Endothelial cell of umbilical vein (primary cell): ENCODE measurements around the gene GBE1. TPM values are rescaled to one million over a fixed set of nuclear protein-coding genes. Genes with fewer than 3 reads are reported as not detected.

Source experiments
- BruUV-seq: library from RNA; stranded (reverse); fragments of 400-500 nt; replicated peaks from 2 replicates; lab custom pipeline; 2021; lab: Mats Ljungman, UMichigan
- CTCF ChIA-PET: fragments of 300-600, 350-600 bp; sonication (Branson Sonifier 250); formaldehyde crosslinking; loops from one replicate; lab custom pipeline; 2021; ENCODE audit warnings: antibody characterized with exemption, inconsistent platforms; lab: Charles Lee
- POLR2A ChIA-PET: fragments of 300-600, 350-600 bp; sonication (Branson Sonifier 250); formaldehyde crosslinking; loops from one replicate; lab custom pipeline; 2021; ENCODE audit warnings: antibody characterized with exemption, inconsistent platforms; lab: Charles Lee
- DNase-seq: peaks from one replicate; pipeline ENCODE4 v3.0.0-alpha.2; 2011; ENCODE audit warnings: low read depth, low spot score
- FAIRE-seq: peaks from 2 replicates; lab custom pipeline; 2011; peaks lifted over from hg19 to GRCh38; lab: Jason Lieb, UNC
- H2AFZ ChIP-seq: 2 replicates; pipeline ENCODE4 v1.6.0; 2012; ENCODE audit warnings: low read depth, low read length, control low read depth, inconsistent platforms
- H3K27ac ChIP-seq: 2 replicates; pipeline ENCODE4 v1.5.1; 2011; ENCODE audit warnings: low read depth, mild to moderate bottlenecking, control low read depth, low read length, moderate library complexity; ENCODE audit not compliant: insufficient read depth
- H3K27me3 ChIP-seq, 2 experiments: 2 replicates each; pipeline versions ENCODE4 v1.6.0 to v1.6.1; 2011; ENCODE audit warnings: low read length in 2 of 2, mixed read lengths in 1 of 2; ENCODE audit not compliant: control insufficient read depth in 2 of 2, insufficient read depth in 2 of 2
- H3K36me3 ChIP-seq, 2 experiments: 2 replicates in 1 of 2; 3 replicates in 1 of 2; pipeline ENCODE4 v1.5.1; 2011; ENCODE audit warnings: low read length in 2 of 2, mild to moderate bottlenecking in 1 of 2, moderate library complexity in 1 of 2; ENCODE audit not compliant: control insufficient read depth in 2 of 2, insufficient read depth in 2 of 2; ENCODE audit errors: extremely low read depth in 1 of 2
- H3K4me1 ChIP-seq: 3 replicates; pipeline ENCODE4 v1.5.1; 2011; ENCODE audit warnings: mild to moderate bottlenecking, low read length; ENCODE audit not compliant: control insufficient read depth, insufficient read depth; ENCODE audit errors: extremely low read depth
- H3K4me2 ChIP-seq: 2 replicates; pipeline ENCODE4 v1.6.1; 2011; ENCODE audit warnings: low read length, control low read depth, mixed read lengths; ENCODE audit not compliant: insufficient read depth
- H3K4me3 ChIP-seq, 3 experiments: fragments of 200-600 bp in 1 of 3; sonication (generic), shearing (Covaris generic) in 1 of 3; replicated peaks in 1 of 3; 2 replicates each; pipeline ENCODE4 v1.5.1; 2011 to 2016; ENCODE audit warnings: control low read depth in 3 of 3, low read length in 3 of 3, mild to moderate bottlenecking in 2 of 3, inconsistent platforms in 1 of 3, low read depth in 1 of 3, moderate library complexity in 1 of 3; ENCODE audit not compliant: insufficient read depth in 1 of 3
- H3K79me2 ChIP-seq: 2 replicates; pipeline ENCODE4 v1.6.0; 2012; ENCODE audit warnings: low read length, inconsistent platforms; ENCODE audit not compliant: control insufficient read depth, insufficient read depth
- H3K9ac ChIP-seq: replicated peaks from 2 replicates; pipeline ENCODE3; 2011; ENCODE audit warnings: low read length, control low read depth; ENCODE audit not compliant: insufficient read depth; ENCODE audit errors: extremely low read depth
- H3K9me1 ChIP-seq: replicated peaks from 3 replicates; pipeline ENCODE4 v1.6.0; 2011; ENCODE audit warnings: mild to moderate bottlenecking, low read length; ENCODE audit not compliant: control insufficient read depth, insufficient read depth; ENCODE audit errors: extremely low read depth
- H3K9me3 ChIP-seq: replicated peaks from 2 replicates; pipeline ENCODE4 v1.5.1; 2012; ENCODE audit warnings: low read length, inconsistent platforms; ENCODE audit not compliant: control insufficient read depth, insufficient read depth
- H4K20me1 ChIP-seq: replicated peaks from 2 replicates; pipeline ENCODE3; 2011; ENCODE audit warnings: mild to moderate bottlenecking, low read length; ENCODE audit not compliant: control insufficient read depth, insufficient read depth; ENCODE audit errors: extremely low read depth
- EZH2 ChIP-seq: IDR thresholded peaks from 2 replicates; pipeline ENCODE4 v1.6.1; 2012; ENCODE audit warnings: borderline replicate concordance, low read depth, mild to moderate bottlenecking, moderate library complexity, low read length, inconsistent platforms; ENCODE audit not compliant: severe bottlenecking
- FOS ChIP-seq: IDR thresholded peaks from 2 replicates; pipeline ENCODE4 v1.6.1; 2011; ENCODE audit warnings: mild to moderate bottlenecking, low read length, moderate library complexity, borderline replicate concordance; ENCODE audit not compliant: insufficient read depth
- GATA2 ChIP-seq: IDR thresholded peaks from 2 replicates; pipeline ENCODE4 v1.7.0; 2011; ENCODE audit warnings: low read depth, mild to moderate bottlenecking, moderate library complexity, mixed read lengths, low read length; ENCODE audit not compliant: insufficient read length, insufficient read depth
- JUN ChIP-seq: IDR thresholded peaks from 2 replicates; pipeline ENCODE4 v1.6.1; 2011; ENCODE audit warnings: borderline replicate concordance, low read depth; ENCODE audit not compliant: insufficient read length, insufficient read depth
- MAX ChIP-seq: IDR thresholded peaks from 2 replicates; pipeline ENCODE4 v1.6.1; 2011; ENCODE audit not compliant: insufficient read depth, insufficient read length
- MYC ChIP-seq: IDR thresholded peaks from one replicate; pipeline ENCODE4 v1.6.1; 2011; ENCODE audit warnings: mild to moderate bottlenecking, low read depth, low read length
- POLR2A ChIP-seq: IDR thresholded peaks from 2 replicates; pipeline ENCODE4 v1.6.1; 2012; ENCODE audit warnings: low read depth, mild to moderate bottlenecking, control low read depth, low read length
- POLR2AphosphoS5 ChIP-seq: IDR thresholded peaks from 2 replicates; pipeline ENCODE4 v1.6.1; 2012; ENCODE audit warnings: low read depth, mild to moderate bottlenecking, control low read depth, low read length, moderate library complexity; ENCODE audit not compliant: insufficient read depth
- dilution Hi-C: fragments of 300-500 bp; cut with MboI; formaldehyde crosslinking; loops from one replicate; pipeline ENCODE4 v1.15.0; 2019; ENCODE audit warnings: low sequenced_read_pairs; ENCODE audit not compliant: extremely low pct_ligation_motif_present
- intact Hi-C: fragments of 100-400 bp; cut with micrococcal nuclease; formaldehyde crosslinking; loops from one replicate; pipeline ENCODE4 v1.10.0; 2022
- polyA plus RNA-seq, 4 experiments: library from polyadenylated mRNA; depleted of rRNA in 3 of 4; stranded (reverse) in 3 of 4; unstranded in 1 of 4; fragments of >200 nt; gene quantifications; 2 replicates each; pipeline versions ENCODE4 v1.2.1 to v1.2.3, GENCODE V29; 2011 to 2012; ENCODE audit warnings: missing spikeins in 1 of 4
- total RNA-seq: library from RNA; stranded (reverse); gene quantifications from 2 replicates; pipeline ENCODE4 v1.2.3, GENCODE V29; 2021
- TF ChIP-seq, protein P1 (sequence below), 2 donors: IDR thresholded peaks; 1 replicate in 1 of 2; 2 replicates in 1 of 2; pipeline ENCODE4 v1.5.1; 2011; ENCODE audit warnings: low read length in 2 of 2, mild to moderate bottlenecking in 2 of 2, moderate library complexity in 2 of 2, control low read depth in 1 of 2, inconsistent platforms in 1 of 2, low read depth in 1 of 2; ENCODE audit not compliant: insufficient read depth in 1 of 2; ENCODE audit errors: extremely low read depth in 1 of 2

Gene GBE1
- total and polyA plus RNA-seq, 2 donors (not counting 3 experiments of a cell fraction or from before 2014, with no cell fraction given) = 35.9 to 110 TPM

DNA sequence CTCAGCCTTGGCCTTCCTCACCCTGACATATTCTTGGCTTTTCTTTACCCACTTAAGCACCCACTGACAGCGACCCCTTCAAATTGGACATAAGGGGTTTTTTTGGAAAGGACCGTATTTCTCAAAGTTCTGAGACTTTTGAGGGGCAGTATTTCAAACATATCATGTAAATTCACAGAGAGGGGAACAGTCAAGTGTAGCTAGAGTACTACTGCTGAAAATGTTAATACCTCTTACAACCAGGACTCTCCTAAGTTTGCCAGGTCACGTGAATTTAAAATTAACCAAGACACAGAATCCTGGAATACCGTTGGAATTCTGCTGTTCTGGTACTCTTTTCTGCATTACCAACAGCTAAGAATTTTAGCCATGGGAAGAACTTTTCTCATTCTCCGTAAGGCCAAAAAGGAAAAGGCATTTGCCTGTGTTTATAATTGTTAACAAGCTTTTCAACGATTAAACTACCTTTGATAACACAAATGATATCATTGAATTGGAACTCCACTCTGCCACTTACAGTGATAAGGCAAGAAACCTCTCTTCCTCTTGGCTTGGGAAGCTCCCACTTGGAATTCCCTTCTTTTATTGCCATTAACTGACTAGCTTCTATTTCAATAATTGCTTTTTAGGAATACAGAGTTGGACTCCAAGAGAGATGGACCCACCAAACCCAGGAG is 597 bp upstream of the GBE1 start:
- peak overlapping the region; percentile 96 for H3K9ac ChIP-seq
- DNase-seq (no peak), FAIRE-seq (no peak)
- dilution Hi-C loops (no loop called here), intact Hi-C loops (loop anchor here (1.0 to 10.0 kb wide), 7 partner anchors 19 to 409 kb away; no protein-coding TSS in a partner anchor)
- no peak for TF ChIP-seq JUN
- TF ChIP-seq MAX = no peak
- no peak for TF ChIP-seq POLR2AphosphoS5
- no peak for TF ChIP-seq EZH2
- no peak for TF ChIP-seq FOS
- no peak for TF ChIP-seq GATA2
- TF ChIP-seq, protein P1, sequence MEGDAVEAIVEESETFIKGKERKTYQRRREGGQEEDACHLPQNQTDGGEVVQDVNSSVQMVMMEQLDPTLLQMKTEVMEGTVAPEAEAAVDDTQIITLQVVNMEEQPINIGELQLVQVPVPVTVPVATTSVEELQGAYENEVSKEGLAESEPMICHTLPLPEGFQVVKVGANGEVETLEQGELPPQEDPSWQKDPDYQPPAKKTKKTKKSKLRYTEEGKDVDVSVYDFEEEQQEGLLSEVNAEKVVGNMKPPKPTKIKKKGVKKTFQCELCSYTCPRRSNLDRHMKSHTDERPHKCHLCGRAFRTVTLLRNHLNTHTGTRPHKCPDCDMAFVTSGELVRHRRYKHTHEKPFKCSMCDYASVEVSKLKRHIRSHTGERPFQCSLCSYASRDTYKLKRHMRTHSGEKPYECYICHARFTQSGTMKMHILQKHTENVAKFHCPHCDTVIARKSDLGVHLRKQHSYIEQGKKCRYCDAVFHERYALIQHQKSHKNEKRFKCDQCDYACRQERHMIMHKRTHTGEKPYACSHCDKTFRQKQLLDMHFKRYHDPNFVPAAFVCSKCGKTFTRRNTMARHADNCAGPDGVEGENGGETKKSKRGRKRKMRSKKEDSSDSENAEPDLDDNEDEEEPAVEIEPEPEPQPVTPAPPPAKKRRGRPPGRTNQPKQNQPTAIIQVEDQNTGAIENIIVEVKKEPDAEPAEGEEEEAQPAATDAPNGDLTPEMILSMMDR (IDR thresholded peaks at IDR 0.05; ENCODE audit: extremely low read depth in 1 of 2, insufficient read depth in 1 of 2, low read depth in 1 of 2, low read length in 2 of 2) = no peak
- TF ChIP-seq POLR2A = no peak
- no peak for TF ChIP-seq MYC
- H3K9me3 ChIP-seq = no peaks in the 10 kb centered on the region
- H3K79me2 ChIP-seq = peaks cover 36% of the 10 kb centered on the region
- peak overlapping the region; percentile 81 for H2AFZ ChIP-seq
- POLR2A ChIA-PET = interaction anchor here (0.7 to 1.0 kb wide), 3 partner anchors 10 to 35 kb away, joined by 3 to 9 read pairs (median 3); no protein-coding TSS in a partner anchor
- CTCF ChIA-PET = interaction anchor here (0.7 to 2.8 kb wide), 6 partner anchors 11 to 456 kb away, joined by 3 to 15 read pairs (median 3); no protein-coding TSS in a partner anchor
- TSS peak; percentile 69 for BruUV-seq
- H3K4me2 ChIP-seq = peak overlapping the region; percentile 98
- no peaks in the 10 kb centered on the region for H4K20me1 ChIP-seq
- H3K4me3 ChIP-seq = peak overlapping the region; percentile 77 to 95 (median 83)
- peaks cover 24% of the 10 kb centered on the region for H3K4me1 ChIP-seq
- H3K36me3 ChIP-seq = no peaks in the 10 kb centered on the region
- H3K27ac ChIP-seq = peak overlapping the region; percentile 96
- H3K9me1 ChIP-seq = no peaks in the 10 kb centered on the region
- no peaks in the 10 kb centered on the region for H3K27me3 ChIP-seq
